ENCODE data around the gene AAMP. TPM values are rescaled to one million over a fixed set of nuclear protein-coding genes. Genes with fewer than 3 reads are reported as not detected.
"Not testable (repeated sequence)": the region's sequence is repeated elsewhere in the genome, so short reads cannot be mapped to it uniquely, and the experiment has no call there.

Gene AAMP
- total RNA-seq, 1 donor from 2014 or later = 98.2 TPM

DNA sequence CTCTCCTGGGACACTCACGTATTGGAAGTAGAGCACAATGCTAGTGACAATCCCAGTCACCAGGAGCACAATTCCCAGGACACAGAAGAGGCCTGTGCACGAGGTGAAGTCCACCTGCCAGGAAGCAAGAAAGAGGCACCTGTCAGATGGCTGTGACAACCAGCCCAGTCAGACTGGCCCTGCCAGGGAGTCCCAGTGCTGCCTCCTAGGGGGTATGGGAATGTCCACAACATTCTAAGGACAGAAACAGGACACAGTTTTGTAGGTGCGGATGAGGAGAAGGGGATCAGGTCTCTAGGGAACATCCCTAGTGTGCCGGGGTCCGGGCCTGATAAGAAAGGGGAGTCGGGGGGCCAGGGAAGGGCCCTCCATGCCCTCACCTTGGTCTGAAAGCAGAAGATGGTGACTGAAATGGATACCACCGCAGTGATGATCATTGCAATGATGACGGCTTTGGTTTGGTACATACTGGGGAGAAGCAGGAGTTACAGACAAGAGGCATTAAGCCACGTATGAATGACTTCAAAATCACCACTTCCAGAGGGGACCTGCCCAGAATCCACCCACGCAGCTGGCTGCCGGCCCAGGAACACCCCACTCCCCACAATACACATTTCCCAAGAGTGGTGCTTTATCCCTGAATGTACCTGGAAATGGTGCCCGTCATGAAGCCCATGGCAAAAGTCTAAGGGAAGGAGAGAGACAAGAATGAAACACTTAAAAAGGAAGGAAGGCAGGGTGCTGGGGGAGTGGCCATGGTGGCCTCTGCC, 7.2 kb upstream of the AAMP start:
- DNase-seq (ENCODE audit: low spot score in 2 of 2) (no peak), FAIRE-seq (no peak)

DNA sequence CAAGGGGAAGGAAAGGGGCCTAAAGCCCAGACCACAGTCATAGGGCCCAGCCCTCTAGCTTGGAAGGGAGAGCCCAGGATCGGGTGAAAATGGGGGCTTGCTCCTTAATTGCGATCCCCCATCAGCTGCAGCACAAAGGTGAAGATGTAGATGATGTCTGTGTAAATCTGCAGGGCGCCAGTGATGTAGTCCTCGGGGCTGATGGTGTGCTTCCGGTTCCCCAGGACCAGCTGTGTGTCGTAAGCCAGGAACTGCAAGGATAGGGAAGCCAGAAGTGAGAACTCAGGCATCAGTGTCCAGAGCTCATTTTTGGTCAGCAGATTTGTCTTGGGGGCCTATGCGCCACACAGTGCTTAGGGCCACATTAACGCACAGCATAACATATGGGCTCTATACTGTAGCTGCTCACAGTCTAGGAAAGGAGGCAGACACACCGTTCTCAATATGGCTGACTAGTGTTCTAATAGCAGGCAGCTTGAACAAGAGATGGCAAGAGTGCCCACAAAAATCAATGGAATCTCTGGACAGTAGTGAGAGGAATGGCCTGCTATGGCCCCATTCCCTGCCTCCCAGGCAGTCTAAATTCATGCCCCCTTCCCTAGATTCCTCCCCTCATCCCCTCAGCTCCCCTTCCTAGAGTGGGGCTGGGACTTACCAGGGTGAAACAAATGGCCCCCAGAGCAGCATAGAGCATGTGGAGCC, 5.6 kb upstream of the AAMP start:
- DNase-seq (ENCODE audit: low spot score in 2 of 2) = no peak
- FAIRE-seq = no peak

DNA sequence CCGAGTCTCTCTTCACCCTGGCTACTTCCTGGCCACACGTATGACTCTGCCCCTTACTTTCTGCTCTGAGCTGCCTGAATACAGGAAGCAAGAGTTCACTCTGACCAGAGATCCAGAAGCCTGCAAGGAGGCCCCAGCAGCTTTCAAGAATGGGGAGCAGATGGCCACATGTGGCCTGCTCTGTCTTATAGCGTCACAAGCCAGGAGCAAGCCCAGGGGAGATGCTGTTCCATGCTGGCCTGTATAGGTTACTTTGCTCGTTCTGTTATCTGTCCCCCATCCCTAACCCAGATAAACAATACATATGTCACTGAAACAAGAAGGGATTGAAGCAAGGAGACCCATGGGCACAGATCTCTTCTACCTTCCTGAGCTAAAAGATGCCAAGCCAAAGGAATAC, 4.6 kb upstream of the AAMP start:
- FAIRE-seq = no peak
- DNase-seq (ENCODE audit: low spot score in 2 of 2) = no peak

DNA sequence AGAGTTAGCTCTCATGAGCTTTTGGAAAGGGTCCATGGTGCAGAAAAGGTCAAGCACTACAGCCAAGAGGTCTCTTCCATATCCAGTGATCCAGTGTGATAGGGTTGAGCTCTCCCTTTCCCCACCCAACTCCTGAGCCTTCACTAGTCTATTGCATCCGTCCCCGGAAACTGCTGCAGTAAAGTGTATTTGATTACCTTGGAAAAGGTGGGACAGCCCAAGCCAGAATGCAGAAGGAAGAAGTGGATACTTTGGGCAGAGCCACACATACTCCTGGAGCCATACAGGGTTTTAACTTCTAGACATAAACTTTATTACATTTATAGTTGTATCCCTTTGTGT, 3.9 kb upstream of the AAMP start:
- DNase-seq (ENCODE audit: low spot score in 2 of 2) = no peak
- FAIRE-seq = no peak

DNA sequence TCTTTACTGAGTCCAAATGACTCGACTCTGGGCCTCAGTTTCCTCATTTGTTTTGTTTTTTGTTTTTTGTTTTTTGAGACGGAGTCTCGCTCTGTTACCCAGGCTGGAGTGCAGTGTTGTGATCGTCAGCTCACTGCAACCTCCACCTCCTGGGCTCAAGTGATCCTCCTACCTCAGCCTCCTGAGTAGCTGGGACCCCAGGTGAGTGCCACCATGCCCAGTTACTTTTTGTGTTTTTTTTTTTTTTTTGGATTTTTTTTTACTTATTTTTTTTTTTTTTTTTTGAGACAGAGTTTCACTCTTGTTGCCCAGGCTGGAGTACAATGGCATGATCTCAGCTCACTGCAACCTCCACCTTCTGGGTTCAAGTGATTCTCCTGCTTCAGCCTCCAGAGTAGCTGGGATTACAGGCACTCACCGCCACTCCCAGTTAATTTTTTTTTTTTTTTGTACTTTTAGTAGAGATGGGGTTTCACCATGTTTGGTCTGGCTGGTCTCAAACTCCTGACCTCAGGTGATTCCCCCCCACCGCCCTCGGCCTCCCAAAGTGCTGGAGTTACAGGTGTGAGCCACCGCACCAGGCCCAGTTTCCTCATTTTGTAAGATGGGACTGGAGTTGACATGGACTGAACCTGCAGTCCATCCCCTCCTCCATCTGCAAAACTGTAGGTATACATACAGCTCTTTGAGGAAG, 3.4 kb upstream of the AAMP start:
- not testable (repeated sequence) for DNase-seq (ENCODE audit: low spot score in 2 of 2); FAIRE-seq

DNA sequence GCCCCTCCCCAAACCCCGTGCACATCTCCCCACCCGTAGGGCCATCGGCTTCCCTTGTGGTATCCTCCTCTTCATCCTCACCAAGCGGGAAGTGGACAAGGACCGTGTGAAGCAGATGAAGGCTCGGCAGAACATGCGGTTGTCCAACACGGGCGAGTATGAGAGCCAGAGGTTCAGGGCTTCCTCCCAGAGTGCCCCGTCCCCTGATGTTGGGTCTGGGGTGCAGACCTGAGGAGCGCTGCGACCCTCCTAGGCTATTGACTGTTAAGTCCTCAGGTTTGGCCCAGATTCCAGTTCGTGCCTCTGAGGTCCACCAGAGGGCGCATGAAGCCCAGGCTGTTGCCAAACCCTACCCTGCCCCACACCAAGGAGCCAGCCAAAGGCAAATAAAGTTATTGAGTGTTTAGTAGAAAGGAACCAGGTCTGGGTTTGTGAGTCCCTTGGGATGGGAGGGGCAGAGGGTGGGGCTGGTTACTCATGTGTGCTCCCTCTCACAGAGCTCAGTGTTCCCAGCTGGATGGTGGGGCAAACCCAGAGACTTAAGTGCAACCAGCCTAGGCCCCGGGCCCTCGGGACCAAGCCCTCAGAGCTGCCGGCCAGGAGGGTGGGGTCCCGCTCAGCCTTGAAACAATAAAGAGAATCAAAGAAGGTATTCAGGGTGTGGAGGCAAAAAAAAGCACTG, 2.7 kb upstream of the AAMP start:
- FAIRE-seq = no peak
- peak in 1 of 2 donors; percentile 72 for DNase-seq (ENCODE audit: low spot score in 2 of 2)

DNA sequence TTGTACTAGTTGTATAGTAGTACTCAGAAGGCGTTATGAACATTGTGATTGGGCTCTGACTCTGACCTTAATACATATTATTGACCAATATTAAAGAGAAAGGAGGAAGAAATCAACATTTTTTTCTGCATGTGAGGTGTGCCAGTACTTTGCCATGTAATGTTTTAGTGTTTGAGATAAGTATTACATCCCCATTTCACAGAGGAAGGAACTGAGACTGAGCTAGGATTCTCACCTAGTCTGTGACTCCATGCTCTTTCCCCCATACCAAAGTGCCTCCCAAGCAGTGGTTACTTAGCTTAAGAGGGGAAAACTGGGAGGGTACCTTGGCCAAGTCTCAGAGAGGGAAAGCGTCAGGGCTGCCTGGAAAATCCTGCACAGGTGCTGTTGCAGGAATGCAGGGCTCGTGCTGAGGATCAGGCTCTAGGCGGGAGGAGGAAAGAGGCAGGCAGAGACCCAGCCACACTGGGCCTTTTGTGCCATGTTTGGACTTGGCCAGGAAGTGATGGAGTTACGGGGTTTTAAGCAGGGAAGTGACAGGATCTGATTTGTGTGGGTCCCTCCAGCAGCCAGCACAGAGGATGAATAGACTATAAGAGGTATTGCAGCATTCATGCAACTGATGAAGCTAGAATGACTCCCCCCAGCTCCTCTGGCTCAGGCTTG, 2.1 kb upstream of the AAMP start:
- FAIRE-seq (no peak), DNase-seq (ENCODE audit: low spot score in 2 of 2) (no peak)

DNA sequence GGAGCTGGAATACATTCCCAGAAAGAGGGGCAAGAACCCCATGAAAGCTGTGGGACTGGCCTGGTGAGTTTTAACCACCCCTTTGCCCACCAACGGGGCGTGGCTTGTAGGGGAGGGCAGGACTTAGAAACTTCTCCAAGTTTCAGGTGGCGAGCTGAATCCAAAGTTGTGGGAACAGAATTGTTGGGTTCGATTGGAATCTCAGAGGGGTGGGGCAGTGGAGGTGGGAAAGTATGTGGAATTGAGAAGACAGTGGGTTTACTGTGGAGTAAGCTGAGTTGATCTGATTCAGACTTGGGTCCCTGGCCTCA, 1.5 kb upstream of the AAMP start:
- no peak for DNase-seq (ENCODE audit: low spot score in 2 of 2)
- FAIRE-seq = no peak

DNA sequence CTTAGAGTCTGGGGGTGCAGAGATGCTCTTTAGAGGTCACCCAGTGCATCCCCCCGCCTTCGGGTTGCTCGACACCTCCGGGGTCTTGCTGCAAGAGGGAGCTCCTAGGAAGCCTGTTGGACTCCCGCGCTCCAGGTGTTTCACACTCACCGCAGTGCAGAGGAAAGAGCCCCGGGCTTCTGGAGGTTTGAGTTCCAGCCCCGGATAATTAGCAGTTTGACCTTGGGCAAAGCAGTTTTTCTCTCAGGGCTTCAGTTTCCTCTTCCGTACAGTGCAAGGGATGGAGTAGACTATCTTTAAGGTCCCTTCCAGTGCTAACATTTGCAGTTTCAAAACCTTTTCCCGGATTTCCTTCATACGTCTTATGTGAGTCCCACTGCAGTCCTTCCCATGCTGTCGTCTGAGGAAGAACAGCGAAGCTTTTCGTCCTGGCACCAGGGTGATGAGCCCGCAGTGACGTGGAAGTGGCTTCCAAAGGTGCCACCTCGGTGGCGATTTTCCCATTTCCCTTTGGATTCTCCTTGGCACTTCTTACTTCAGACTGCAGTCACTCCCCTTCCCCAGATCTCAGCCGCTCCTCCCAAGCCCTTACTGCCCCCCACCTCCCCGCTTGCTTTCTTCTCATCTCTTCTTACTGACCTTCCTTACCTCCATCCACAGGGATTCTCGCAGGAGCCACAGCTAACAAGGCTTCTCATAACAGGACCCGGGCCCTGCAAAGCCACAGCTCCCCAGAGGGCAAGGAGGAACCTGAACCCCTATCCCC, 967 bp upstream of the AAMP start:
- no peak for DNase-seq (ENCODE audit: low spot score in 2 of 2)
- no peak for FAIRE-seq

DNA sequence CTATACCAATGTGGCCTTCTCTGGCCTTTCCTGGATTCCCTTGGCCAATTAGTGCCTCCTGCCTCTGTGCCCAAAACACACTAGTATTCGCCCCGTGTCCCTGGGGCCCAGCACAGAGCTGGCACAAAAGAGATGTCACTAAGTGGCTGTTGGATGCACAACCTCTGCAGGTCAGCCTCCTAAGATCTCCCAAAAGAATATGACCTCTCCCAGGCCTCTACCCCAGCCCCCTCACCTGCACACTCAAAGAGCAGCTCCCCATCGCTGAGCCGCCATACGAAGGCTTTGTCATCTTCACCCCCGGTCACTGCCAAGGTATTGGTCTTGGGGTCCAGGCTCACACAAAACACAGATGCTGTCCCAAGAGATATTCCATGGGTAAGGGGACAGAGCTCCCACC, 2.7 kb downstream of the AAMP start:
- DNase-seq (ENCODE audit: low spot score in 2 of 2) (no peak), FAIRE-seq (no peak)

DNA sequence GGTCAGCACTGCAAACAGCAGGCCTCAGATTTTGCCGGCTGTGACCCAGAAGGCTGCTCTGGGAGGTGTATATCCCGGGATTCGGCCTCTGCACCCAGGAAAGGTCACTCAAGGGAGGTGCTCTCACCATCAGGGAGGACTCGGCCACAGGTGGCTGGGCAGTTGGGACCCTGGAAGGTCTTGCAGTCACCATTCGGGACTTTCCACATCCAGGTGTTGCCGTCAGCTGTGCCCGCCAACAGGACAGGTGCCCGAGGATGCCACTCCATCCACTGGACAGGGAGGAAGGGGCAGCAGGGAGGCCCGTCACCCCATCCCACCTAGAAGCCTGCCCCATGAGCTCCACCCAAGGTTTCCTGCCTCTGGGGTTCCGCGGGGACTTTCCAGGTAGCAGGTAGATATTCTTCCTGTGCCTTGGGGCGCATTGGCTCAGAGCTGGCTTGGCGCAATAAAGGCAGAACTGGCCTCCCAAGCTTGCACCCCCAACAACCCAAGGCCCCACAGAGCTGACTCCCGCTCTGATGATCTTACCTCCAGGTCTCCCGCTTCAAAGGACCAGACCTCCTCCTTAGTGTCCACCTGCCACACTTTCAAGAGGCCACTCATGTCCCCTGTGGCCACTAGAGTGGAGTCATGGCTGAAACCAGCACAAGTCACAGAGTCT, 3.5 kb downstream of the AAMP start:
- FAIRE-seq = no peak
- DNase-seq (ENCODE audit: low spot score in 2 of 2) = no peak

DNA sequence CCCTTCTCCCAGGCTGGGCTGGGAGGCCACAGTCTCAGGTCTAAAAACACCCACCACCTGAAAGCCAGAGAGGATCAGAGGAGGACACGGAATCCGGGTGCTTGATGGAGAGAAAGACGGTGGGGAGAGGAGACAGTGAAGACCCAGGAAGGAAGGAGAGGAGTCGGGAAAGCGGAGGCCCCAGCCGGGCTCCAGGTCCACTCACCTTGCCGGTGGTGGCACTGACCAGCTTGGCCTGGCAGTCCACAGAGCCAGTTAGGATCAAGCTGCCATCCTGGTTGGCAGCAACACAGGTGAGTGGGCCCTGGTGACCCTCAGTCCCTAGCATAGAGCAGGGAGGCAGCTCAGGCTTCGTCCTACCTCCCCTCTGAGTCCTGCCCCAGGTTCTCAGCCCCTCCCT, 4.3 kb downstream of the AAMP start:
- DNase-seq (ENCODE audit: low spot score in 2 of 2) (no peak), FAIRE-seq (no peak)

DNA sequence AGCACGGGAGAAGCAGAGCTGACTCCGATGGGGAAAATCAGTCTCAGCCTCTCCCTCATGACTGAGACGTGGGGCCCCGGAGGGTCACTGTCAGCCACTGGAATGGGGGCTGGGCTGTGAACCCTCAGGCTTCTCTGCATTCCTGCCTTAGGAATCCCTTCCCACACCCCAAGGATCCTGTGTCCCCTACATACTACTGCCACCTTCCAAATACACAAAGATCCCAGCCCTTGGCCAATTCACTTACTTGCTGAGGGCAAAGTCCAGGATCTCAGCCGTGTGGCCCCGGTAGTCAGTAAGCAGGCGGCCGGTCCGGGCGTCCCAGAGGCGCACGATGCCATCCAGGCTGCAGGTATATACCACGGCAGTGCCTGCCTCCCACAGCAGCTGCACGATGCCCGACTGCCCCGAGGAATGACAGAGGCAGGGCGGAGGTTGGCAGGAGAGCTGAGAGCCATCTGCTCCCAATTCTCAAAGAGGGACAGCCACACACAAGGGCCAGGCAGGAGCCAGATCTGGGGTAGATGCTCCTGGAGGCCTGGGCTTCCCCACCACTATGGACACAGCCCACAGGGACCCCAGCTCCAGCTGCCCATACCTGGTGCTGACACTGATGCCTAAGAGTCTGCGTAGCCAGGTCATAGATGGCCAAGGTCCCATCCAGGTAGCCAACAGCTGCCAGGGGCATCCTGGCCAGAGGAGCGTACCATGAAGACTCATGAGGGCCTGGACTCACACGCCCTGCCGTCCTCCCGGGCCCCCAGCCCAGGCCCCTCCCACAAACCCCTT, 5.0 kb downstream of the AAMP start:
- FAIRE-seq = no peak
- DNase-seq (ENCODE audit: low spot score in 2 of 2) = no peak

DNA sequence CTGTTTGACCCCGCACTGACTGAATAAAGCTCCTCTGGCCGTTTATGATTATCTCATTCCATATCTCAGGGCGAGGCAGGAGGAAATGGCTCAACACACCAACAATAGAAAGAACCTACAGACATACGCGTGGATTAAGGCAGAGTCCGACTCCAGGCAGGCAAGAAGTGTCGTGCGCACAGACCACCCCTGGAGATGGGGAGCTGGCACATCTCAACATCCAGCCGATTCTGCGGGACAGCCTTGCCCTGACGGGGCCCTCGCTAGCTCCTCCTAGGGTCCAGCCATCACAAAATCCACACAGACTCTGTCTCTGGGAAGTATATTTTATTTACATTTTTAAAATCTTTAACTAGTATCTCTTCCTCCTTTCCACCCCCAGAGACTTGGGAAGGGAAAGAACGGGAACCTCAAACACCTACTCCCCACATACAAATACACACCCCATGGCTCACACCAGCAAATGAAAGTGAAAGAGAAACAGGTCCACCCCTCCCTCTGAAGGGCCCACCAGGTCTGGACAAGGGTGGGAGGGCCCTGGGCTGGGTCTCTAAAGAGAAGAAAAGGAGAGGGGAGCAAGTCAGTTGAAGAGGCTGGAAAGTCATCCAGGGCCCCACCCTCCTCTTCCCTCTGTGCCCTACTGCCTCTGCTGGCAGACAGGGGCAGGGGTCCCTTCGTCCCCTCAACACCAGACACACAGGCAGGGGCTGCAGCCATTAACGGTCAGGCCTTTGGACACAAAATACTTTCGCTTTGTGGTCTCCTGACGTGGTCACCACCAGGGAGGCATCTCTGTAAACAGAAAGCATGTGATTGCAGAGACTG, 5.9 kb downstream of the AAMP start:
- no peak for DNase-seq (ENCODE audit: low spot score in 2 of 2)
- FAIRE-seq = no peak

DNA sequence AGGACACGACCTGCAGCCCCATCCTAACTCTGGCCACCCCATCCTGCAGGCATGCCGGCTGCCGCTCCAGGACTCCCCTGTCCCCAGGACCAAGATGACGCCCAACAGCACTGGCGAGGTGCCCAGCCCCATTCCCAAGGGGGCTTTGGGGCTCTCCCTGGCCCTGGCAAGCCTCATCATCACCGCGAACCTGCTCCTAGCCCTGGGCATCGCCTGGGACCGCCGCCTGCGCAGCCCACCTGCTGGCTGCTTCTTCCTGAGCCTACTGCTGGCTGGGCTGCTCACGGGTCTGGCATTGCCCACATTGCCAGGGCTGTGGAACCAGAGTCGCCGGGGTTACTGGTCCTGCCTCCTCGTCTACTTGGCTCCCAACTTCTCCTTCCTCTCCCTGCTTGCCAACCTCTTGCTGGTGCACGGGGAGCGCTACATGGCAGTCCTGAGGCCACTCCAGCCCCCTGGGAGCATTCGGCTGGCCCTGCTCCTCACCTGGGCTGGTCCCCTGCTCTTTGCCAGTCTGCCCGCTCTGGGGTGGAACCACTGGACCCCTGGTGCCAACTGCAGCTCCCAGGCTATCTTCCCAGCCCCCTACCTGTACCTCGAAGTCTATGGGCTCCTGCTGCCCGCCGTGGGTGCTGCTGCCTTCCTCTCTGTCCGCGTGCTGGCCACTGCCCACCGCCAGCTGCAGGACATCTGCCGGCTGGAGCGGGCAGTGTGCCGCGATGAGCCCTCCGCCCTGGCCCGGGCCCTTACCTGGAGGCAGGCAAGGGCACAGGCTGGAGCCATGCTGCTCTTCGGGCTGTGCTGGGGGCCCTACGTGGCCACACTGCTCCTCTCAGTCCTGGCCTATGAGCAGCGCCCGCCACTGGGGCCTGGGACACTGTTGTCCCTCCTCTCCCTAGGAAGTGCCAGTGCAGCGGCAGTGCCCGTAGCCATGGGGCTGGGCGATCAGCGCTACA, 7.0 kb downstream of the AAMP start:
- no peak for DNase-seq (ENCODE audit: low spot score in 2 of 2)
- no peak for FAIRE-seq

DNA sequence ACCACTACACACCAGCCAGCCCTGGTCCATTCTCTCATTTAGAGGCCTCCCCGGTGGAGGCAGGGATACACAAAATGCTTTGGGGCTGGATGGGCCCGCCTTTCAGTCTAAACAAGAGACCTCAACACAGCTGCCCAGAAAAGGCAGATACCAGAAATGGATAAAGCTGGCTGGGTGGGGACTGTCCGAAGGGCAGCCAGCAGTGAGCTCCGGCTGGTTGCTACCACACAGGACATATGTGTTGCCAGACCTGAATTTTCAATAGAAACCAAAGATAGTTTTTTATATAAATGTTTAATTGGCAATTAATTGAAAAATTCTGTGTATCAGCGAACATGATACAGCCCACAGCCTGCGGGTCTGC, 7.7 kb downstream of the AAMP start:
- FAIRE-seq (no peak), DNase-seq (ENCODE audit: low spot score in 2 of 2) (no peak)

Data from frontal cortex (tissue), 4 donors.